Mesenchymal stem cell (in vitro differentiated cells and primary cell): ENCODE measurements around the gene CELF2.
A peak's percentile ranks its signal among the peaks of the same experiment; 100 is the strongest.

Experiments
- DNase-seq: peaks from one replicate; pipeline ENCODE4 v3.0.0-alpha.2; 2013
- H2AFZ ChIP-seq: one replicate; pipeline ENCODE4 v1.6.1; 2013; ENCODE audit warnings: low read depth, mild to moderate bottlenecking, control low read depth, inconsistent platforms, low read length, moderate library complexity
- H2AK5ac ChIP-seq: 2 replicates; pipeline ENCODE4 v1.6.1; 2013; ENCODE audit warnings: low read length, moderate library complexity, mild to moderate bottlenecking, inconsistent platforms; ENCODE audit not compliant: severe bottlenecking
- H2BK120ac ChIP-seq: one replicate; pipeline ENCODE4 v1.6.1; 2013; ENCODE audit warnings: low read depth, mild to moderate bottlenecking, inconsistent platforms, low read length, moderate library complexity
- H2BK12ac ChIP-seq, 2 experiments: one replicate each; pipeline ENCODE4 v1.6.1; 2013; ENCODE audit warnings: inconsistent platforms in 2 of 2, low read length in 2 of 2, mild to moderate bottlenecking in 2 of 2, moderate library complexity in 2 of 2, control low read depth in 1 of 2
- H2BK15ac ChIP-seq: one replicate; pipeline ENCODE4 v1.6.1; 2013; ENCODE audit warnings: mild to moderate bottlenecking, low read depth, inconsistent platforms; ENCODE audit not compliant: poor library complexity, severe bottlenecking
- H2BK5ac ChIP-seq: 2 replicates; pipeline ENCODE4 v1.6.1; 2013; ENCODE audit warnings: low read depth, mild to moderate bottlenecking, low read length, control low read depth, inconsistent platforms; ENCODE audit not compliant: poor library complexity, severe bottlenecking
- H3K14ac ChIP-seq, 2 experiments: one replicate each; pipeline ENCODE4 v1.6.1; 2013; ENCODE audit warnings: inconsistent platforms in 2 of 2, low read length in 2 of 2, control low read depth in 1 of 2, mild to moderate bottlenecking in 1 of 2, moderate library complexity in 1 of 2
- H3K18ac ChIP-seq, 2 experiments: one replicate each; pipeline ENCODE4 v1.6.1; 2013; ENCODE audit warnings: inconsistent platforms in 2 of 2, low read length in 2 of 2, control low read depth in 1 of 2, low read depth in 1 of 2, mild to moderate bottlenecking in 1 of 2
- H3K23ac ChIP-seq, 2 experiments: one replicate each; pipeline ENCODE4 v1.6.1; 2013; ENCODE audit warnings: inconsistent platforms in 2 of 2, low read length in 2 of 2, mild to moderate bottlenecking in 2 of 2, moderate library complexity in 2 of 2, control low read depth in 1 of 2
- H3K27ac ChIP-seq: 2 replicates; pipeline ENCODE4 v1.5.1; 2013; ENCODE audit warnings: mild to moderate bottlenecking, moderate library complexity, low read length, control low read depth, inconsistent platforms; ENCODE audit not compliant: poor library complexity, severe bottlenecking
- H3K27me3 ChIP-seq, 2 experiments: 2 replicates each; pipeline versions ENCODE4 v1.6.1 to v1.7.0; 2013; ENCODE audit warnings: low read length in 2 of 2, mild to moderate bottlenecking in 2 of 2, moderate library complexity in 2 of 2, control low read depth in 1 of 2, inconsistent platforms in 1 of 2; ENCODE audit not compliant: control insufficient read depth in 1 of 2, insufficient read depth in 1 of 2
- H3K36me3 ChIP-seq, 2 experiments: 2 replicates each; pipeline versions ENCODE4 v1.6.1 to v1.7.0; 2013; ENCODE audit warnings: low read length in 2 of 2, control low read depth in 1 of 2, inconsistent platforms in 1 of 2, low read depth in 1 of 2, mild to moderate bottlenecking in 1 of 2; ENCODE audit not compliant: insufficient read depth in 2 of 2, control insufficient read depth in 1 of 2
- H3K4ac ChIP-seq, 2 experiments: one replicate each; pipeline ENCODE4 v1.6.1; 2013; ENCODE audit warnings: inconsistent platforms in 2 of 2, low read length in 2 of 2, mild to moderate bottlenecking in 2 of 2, moderate library complexity in 2 of 2, control low read depth in 1 of 2, low read depth in 1 of 2
- H3K4me1 ChIP-seq: 2 replicates; pipeline ENCODE4 v1.6.1; 2013; ENCODE audit warnings: low read depth, low read length, control low read depth; ENCODE audit not compliant: control insufficient read depth, insufficient read depth
- H3K4me2 ChIP-seq: 2 replicates; pipeline ENCODE4 v1.6.1; 2013; ENCODE audit warnings: low read length, mild to moderate bottlenecking, inconsistent platforms; ENCODE audit not compliant: poor library complexity, severe bottlenecking
- H3K4me3 ChIP-seq, 2 experiments: 2 replicates each; pipeline versions ENCODE4 v1.5.1 to v1.7.0; 2013; ENCODE audit warnings: low read length in 2 of 2, mild to moderate bottlenecking in 2 of 2, control low read depth in 1 of 2, low read depth in 1 of 2; ENCODE audit not compliant: insufficient read depth in 1 of 2
- H3K79me1 ChIP-seq: replicated peaks from 2 replicates; pipeline ENCODE4 v1.6.1; 2013; ENCODE audit warnings: mild to moderate bottlenecking, control low read depth, low read length, inconsistent platforms; ENCODE audit not compliant: poor library complexity, severe bottlenecking
- H3K9ac ChIP-seq: 2 replicates; pipeline ENCODE4 v1.7.0; 2013; ENCODE audit warnings: mild to moderate bottlenecking, low read length, moderate library complexity
- H3K9me3 ChIP-seq: 2 replicates; pipeline ENCODE4 v1.7.0; 2013; ENCODE audit warnings: mild to moderate bottlenecking, low read length; ENCODE audit not compliant: control insufficient read depth
- H4K8ac ChIP-seq: one replicate; pipeline ENCODE4 v1.6.1; 2013; ENCODE audit warnings: inconsistent platforms, mild to moderate bottlenecking, low read length, moderate library complexity
- H4K91ac ChIP-seq: one replicate; pipeline ENCODE4 v1.6.1; 2013; ENCODE audit warnings: mild to moderate bottlenecking, low read length, inconsistent platforms
- WGBS: methylation state at CpG from one replicate; pipeline ENCODE4 v1.1.7; 2013; ENCODE audit warnings: mixed read lengths; 5-methylcytosine and 5-hydroxymethylcytosine counted together

Gene CELF2

DNA sequence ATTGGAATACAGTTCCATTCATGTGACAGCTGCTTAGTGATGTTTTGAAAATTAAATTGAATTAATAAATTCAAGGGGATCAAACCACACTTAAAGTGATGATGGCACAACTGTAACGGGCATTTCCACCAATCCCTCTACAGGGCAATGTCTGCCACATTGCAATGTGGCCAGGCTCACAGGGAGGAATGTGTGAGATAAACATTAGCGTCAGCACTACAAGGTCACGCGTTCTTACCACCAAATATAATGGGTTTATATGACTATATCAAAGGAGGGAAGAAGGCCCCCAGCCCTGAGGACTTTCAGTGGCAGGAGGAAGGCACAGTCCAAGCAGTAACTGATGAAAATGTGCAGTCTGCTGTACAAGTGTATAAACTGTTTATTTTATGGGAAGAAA is 31.1 kb upstream of the CELF2 start:
- Histone ChIP-seq H3K36me3 (no peaks in the 10 kb centered on the region), H2BK120ac (no peak overlapping the region), H2AK5ac (no peak overlapping the region), H3K9me3 (no peaks in the 10 kb centered on the region), H3K27ac (no peak overlapping the region), H3K4me3 (no peak overlapping the region), H3K23ac (no peak overlapping the region), H3K14ac (no peak overlapping the region), H3K79me1 (no peaks in the 10 kb centered on the region), H2BK5ac (no peak overlapping the region), H4K91ac (no peak overlapping the region), H2BK12ac (no peak overlapping the region), H4K8ac (no peak overlapping the region), H3K27me3 (no peaks in the 10 kb centered on the region), H3K18ac (no peak overlapping the region), H3K4me2 (no peak overlapping the region), H2BK15ac (no peak overlapping the region), H3K4ac (no peak overlapping the region), H2AFZ (no peak overlapping the region), H3K4me1 (no peaks in the 10 kb centered on the region), H3K9ac (no peak overlapping the region)
- 100% methylated on average over 1 of the region's 4 CpGs for WGBS
- no peak for DNase-seq

DNA sequence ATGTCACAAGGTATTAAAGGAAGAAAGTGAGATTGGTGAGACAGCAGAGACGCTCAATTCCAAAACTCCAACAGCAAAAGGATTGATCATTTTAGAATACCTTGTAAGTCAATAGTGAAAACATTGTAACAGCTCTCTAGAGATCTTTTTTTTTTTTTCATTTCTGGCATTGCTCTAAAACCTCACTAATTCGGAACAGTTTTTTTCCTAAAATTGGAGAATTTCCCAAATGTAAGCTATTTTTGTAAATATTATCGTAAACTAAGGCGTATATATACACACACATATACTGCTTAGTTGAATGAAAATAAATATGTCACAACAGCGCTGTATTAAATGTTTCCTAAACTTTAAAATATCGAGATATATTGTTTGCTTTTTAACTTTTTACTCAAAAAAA is 30.6 kb upstream of the CELF2 start:
- no peak overlapping the region for H3K4ac ChIP-seq
- H4K8ac ChIP-seq: no peak overlapping the region
- H4K91ac ChIP-seq: no peak overlapping the region
- H2BK120ac ChIP-seq: no peak overlapping the region
- no peak overlapping the region for H3K14ac ChIP-seq
- H2AFZ ChIP-seq: no peak overlapping the region
- H2AK5ac ChIP-seq: no peak overlapping the region
- H3K27me3 ChIP-seq: no peaks in the 10 kb centered on the region
- H3K23ac ChIP-seq: no peak overlapping the region
- no peak overlapping the region for H2BK5ac ChIP-seq
- H3K9ac ChIP-seq: no peak overlapping the region
- H3K27ac ChIP-seq: no peak overlapping the region
- H3K4me2 ChIP-seq: no peak overlapping the region
- WGBS: no CpG with 5 or more reads among the region's 6 CpGs
- no peak overlapping the region for H3K4me3 ChIP-seq
- H3K9me3 ChIP-seq: no peaks in the 10 kb centered on the region
- no peak for DNase-seq
- H3K79me1 ChIP-seq: no peaks in the 10 kb centered on the region
- H3K4me1 ChIP-seq: no peaks in the 10 kb centered on the region
- H3K18ac ChIP-seq: no peak overlapping the region
- no peak overlapping the region for H2BK12ac ChIP-seq
- H3K36me3 ChIP-seq: no peaks in the 10 kb centered on the region
- no peak overlapping the region for H2BK15ac ChIP-seq

DNA sequence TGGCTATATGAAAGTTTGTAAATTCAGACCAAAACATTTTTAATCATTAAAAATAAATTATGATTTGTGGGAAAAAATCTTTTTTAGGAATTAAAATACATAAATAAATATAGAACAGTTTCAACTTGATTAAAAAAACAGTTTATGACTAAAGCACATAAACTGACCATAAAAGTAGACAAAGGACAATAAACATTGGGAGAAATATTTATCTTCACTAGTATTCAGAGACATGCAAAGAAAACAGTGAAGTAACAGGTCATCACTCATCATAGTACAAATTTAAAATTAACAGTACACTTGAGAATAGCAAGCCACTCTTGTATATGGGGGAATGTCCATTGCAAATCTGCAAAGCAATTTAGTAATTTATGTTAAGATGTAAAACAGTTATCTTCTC is 28.0 kb upstream of the CELF2 start:
- Histone ChIP-seq H3K4me2 (no peak overlapping the region), H2BK15ac (no peak overlapping the region), H4K91ac (no peak overlapping the region), H3K9me3 (peaks cover 7% of the 10 kb centered on the region), H3K23ac (no peak overlapping the region), H3K27ac (no peak overlapping the region), H4K8ac (no peak overlapping the region), H3K36me3 (no peaks in the 10 kb centered on the region), H3K4ac (no peak overlapping the region), H3K4me3 (no peak overlapping the region), H2BK12ac (no peak overlapping the region), H3K4me1 (no peaks in the 10 kb centered on the region), H3K27me3 (no peaks in the 10 kb centered on the region), H2BK5ac (no peak overlapping the region), H3K79me1 (no peaks in the 10 kb centered on the region), H3K14ac (no peak overlapping the region), H3K9ac (no peak overlapping the region), H2AK5ac (no peak overlapping the region), H2BK120ac (no peak overlapping the region), H3K18ac (no peak overlapping the region), H2AFZ (no peak overlapping the region)
- DNase-seq: no peak

DNA sequence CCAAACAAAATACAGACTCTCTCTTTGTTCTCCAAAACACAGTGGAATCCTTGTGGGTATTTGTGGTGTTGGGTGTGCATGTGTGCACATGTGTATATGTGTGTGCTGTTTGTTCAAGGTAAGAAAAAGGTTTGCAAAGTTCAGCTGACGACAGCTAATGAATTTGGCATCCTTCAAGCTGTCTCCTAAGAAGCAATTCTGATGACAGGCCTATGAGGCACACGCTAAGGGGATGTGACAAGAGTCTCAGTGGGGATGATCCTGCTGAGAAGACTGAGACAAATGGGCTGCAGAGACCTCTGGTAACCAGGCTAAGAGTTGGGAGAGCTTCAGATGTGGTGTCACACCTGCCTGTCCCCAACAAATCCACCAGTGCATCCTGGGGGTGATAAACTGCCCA is 26.5 kb upstream of the CELF2 start:
- Histone ChIP-seq H2BK15ac (no peak overlapping the region), H2BK120ac (no peak overlapping the region), H2AFZ (no peak overlapping the region), H3K27me3 (no peaks in the 10 kb centered on the region), H3K14ac (no peak overlapping the region), H3K36me3 (no peaks in the 10 kb centered on the region), H3K18ac (no peak overlapping the region), H2AK5ac (no peak overlapping the region), H3K4ac (no peak overlapping the region), H2BK12ac (no peak overlapping the region), H4K8ac (no peak overlapping the region), H3K79me1 (no peaks in the 10 kb centered on the region), H3K27ac (no peak overlapping the region), H2BK5ac (no peak overlapping the region), H3K4me1 (no peaks in the 10 kb centered on the region), H3K4me3 (no peak overlapping the region), H3K23ac (no peak overlapping the region), H3K4me2 (peak overlapping the region; percentile 16), H3K9me3 (peaks cover 7% of the 10 kb centered on the region), H4K91ac (no peak overlapping the region), H3K9ac (no peak overlapping the region)
- DNase-seq: no peak
- WGBS: 76% methylated on average over 2 of the region's 2 CpGs
